Right lobe of liver (tissue), 4 donors: Measurements from ENCODE around the gene RPA4.

ENCODE experiments used
- CTCF ChIP-seq, 4 donors: fragments of 200-600 bp in 3 of 4; fragments of 450-650 bp in 1 of 4; IDR thresholded peaks; one replicate each; pipeline versions ENCODE4 v1.5.1 to v1.8.0; 2016 to 2022; ENCODE audit warnings: antibody characterized with exemption in 4 of 4, mild to moderate bottlenecking in 2 of 4
- POLR2A ChIP-seq: fragments of 450-650 bp; IDR thresholded peaks from one replicate; pipeline ENCODE4 v1.6.1; 2017; ENCODE audit warnings: antibody characterized with exemption, mild to moderate bottlenecking
- donor health status: DM: no; HTN: no; CAD: no.
- donor health status: DM: no; HTN: no; CAD: no.
- donor health status: DM: no; HTN: yes; CAD: no.

DNA sequence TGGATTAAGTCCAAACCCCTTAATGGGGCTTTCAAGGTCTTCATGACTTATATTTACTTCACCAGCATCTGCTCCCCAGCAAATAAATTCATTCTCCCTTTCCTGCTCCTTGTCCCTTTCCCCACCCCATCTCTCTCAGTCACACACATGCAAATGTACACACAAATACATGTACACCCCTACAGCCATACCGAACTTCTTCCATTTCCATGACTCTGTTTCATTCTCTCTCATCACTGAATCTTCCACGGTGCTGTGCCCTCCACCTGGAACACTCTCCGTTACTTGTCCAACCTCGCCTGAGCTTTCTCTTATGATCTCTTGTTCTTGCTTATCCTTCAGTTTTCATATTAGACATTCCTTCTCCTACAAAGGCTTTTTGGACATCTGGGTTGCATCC, 22.0 kb upstream of the RPA4 start:
- TF ChIP-seq POLR2A (no peak), CTCF (IDR thresholded peaks at IDR 0.05) (no peak)
